ENCODE data around the gene GPR18. TPM values are rescaled to one million over a fixed set of nuclear protein-coding genes. Genes with fewer than 3 reads are reported as not detected.

GPR18 gene
- total and polyA plus RNA-seq, 9 of the 15 experiments (the other 6 are each of a cell fraction or from before 2014, with no cell fraction given): 0.75 TPM; not detected in 8

DNA sequence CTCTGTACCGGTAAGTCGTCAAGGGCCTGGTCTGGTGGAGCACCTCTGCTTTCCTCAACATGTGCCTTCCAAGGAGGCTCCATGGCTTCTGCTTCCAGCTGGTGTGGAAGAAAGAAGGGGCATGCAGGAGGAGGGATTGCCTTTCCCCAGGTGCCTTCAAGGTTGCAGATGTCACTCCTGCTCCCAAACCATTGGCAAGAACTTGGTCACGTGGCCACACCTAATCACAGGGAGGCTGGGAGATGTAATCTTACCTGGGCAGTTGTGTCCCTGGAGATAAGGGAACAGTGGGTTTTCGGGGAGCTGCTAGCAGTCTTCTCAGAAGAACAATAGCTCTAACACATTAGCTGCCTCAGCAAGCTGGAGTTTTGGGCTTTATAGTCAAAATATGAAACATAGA, 9.7 kb upstream of the GPR18 start (continued):
- TF ChIP-seq USF2 (CRISPR knock-in tag; IDR thresholded peaks at IDR 0.05) (peak; percentile 87), SIN3A (IDR thresholded peaks at IDR 0.05; ENCODE audit: borderline replicate concordance in 2 of 2, control insufficient read depth in 1 of 2, low read depth in 2 of 2, low read length in 2 of 2) (no peak), XRCC3 (IDR thresholded peaks at IDR 0.05) (no peak), DLX4 (CRISPR knock-in tag; IDR thresholded peaks at IDR 0.05) (no peak), EWSR1 (IDR thresholded peaks at IDR 0.05; ENCODE audit: borderline replicate concordance, low read depth, partially characterized antibody) (no peak), ZNF134 (CRISPR knock-in tag; conservative IDR thresholded peaks at IDR 0.05) (no peak), POU5F1 (IDR thresholded peaks at IDR 0.05; ENCODE audit: borderline replicate concordance, low read depth, low read length, partially characterized antibody) (no peak), ZSCAN32 (CRISPR knock-in tag; IDR thresholded peaks at IDR 0.05) (no peak), NR2F6 (CRISPR knock-in tag; IDR thresholded peaks at IDR 0.05) (no peak), CHD1 (IDR thresholded peaks at IDR 0.05; ENCODE audit: low read length) (no peak), ZBTB7A (IDR thresholded peaks at IDR 0.05; ENCODE audit: borderline replicate concordance, control insufficient read depth, low read depth, low read length) (no peak), FOXM1 (IDR thresholded peaks at IDR 0.05; ENCODE audit: low read depth) (0 out of 2 replicates have a peak, but pooled peaks have one; percentile 16), FOXM1 (CRISPR knock-in tag; IDR thresholded peaks at IDR 0.05; ENCODE audit: low read depth) (no peak), TAF9B (IDR thresholded peaks at IDR 0.05; ENCODE audit: partially characterized antibody) (no peak), KAT7 (CRISPR knock-in tag; IDR thresholded peaks at IDR 0.05; ENCODE audit: borderline replicate concordance) (no peak), SMARCA4 (IDR thresholded peaks at IDR 0.05) (no peak), RBM25 (IDR thresholded peaks at IDR 0.05; ENCODE audit: low read depth, low read length, severe bottlenecking) (no peak), ADNP (tag; IDR thresholded peaks at IDR 0.05) (no peak), EP300 (IDR thresholded peaks at IDR 0.05; ENCODE audit: low read length) (peak; percentile 65), KLF1 (tag; IDR thresholded peaks at IDR 0.05) (no peak), SUPT5H (IDR thresholded peaks at IDR 0.05) (no peak), JUND (IDR thresholded peaks at IDR 0.05; ENCODE audit: borderline replicate concordance, low read depth, low read length) (no peak), JUND (tag; IDR thresholded peaks at IDR 0.05; ENCODE audit: borderline replicate concordance, low read depth, low read length) (peak; percentile 19; the same call in 1 of the 3 replicates)
- TF ChIP-seq, protein P1, sequence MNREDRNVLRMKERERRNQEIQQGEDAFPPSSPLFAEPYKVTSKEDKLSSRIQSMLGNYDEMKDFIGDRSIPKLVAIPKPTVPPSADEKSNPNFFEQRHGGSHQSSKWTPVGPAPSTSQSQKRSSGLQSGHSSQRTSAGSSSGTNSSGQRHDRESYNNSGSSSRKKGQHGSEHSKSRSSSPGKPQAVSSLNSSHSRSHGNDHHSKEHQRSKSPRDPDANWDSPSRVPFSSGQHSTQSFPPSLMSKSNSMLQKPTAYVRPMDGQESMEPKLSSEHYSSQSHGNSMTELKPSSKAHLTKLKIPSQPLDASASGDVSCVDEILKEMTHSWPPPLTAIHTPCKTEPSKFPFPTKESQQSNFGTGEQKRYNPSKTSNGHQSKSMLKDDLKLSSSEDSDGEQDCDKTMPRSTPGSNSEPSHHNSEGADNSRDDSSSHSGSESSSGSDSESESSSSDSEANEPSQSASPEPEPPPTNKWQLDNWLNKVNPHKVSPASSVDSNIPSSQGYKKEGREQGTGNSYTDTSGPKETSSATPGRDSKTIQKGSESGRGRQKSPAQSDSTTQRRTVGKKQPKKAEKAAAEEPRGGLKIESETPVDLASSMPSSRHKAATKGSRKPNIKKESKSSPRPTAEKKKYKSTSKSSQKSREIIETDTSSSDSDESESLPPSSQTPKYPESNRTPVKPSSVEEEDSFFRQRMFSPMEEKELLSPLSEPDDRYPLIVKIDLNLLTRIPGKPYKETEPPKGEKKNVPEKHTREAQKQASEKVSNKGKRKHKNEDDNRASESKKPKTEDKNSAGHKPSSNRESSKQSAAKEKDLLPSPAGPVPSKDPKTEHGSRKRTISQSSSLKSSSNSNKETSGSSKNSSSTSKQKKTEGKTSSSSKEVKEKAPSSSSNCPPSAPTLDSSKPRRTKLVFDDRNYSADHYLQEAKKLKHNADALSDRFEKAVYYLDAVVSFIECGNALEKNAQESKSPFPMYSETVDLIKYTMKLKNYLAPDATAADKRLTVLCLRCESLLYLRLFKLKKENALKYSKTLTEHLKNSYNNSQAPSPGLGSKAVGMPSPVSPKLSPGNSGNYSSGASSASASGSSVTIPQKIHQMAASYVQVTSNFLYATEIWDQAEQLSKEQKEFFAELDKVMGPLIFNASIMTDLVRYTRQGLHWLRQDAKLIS (CRISPR knock-in tag; IDR thresholded peaks at IDR 0.05): no peak
